GM21723 (cell line): ENCODE data around the gene CPA3.

ENCODE experiments used
- ATAC-seq: cut with Tn5 transposase; IDR thresholded peaks from one replicate; pipeline ENCODE4 v1.9.1; 2021; ENCODE audit warnings: mild to moderate bottlenecking, moderate library complexity; ENCODE audit not compliant: unreplicated experiment

The CPA3 gene, protein sequence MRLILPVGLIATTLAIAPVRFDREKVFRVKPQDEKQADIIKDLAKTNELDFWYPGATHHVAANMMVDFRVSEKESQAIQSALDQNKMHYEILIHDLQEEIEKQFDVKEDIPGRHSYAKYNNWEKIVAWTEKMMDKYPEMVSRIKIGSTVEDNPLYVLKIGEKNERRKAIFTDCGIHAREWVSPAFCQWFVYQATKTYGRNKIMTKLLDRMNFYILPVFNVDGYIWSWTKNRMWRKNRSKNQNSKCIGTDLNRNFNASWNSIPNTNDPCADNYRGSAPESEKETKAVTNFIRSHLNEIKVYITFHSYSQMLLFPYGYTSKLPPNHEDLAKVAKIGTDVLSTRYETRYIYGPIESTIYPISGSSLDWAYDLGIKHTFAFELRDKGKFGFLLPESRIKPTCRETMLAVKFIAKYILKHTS

DNA sequence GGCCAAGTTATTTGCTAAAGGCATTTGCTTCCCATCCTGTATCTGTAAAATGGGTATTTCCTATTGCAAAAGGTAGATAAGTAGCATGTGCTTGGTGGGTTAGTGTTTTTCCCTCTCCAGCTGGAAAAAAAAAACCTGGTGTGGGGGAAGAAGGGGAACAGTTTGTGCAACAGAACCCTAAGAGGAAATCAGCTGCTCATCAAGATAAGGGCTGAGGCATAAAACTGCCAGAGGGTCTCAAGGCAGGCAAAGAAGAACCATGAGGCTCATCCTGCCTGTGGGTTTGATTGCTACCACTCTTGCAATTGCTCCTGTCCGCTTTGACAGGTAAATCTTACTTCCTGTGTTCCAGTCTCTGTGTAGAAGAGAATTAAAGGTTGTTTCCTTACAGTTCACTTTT is at the start of gene CPA3:
TSS of gene CPA3 (plus strand) at position 248 of the 400 bp plus-strand sequence. CDS start at position 260, 12 bp downstream.
- ATAC-seq: no peak

DNA sequence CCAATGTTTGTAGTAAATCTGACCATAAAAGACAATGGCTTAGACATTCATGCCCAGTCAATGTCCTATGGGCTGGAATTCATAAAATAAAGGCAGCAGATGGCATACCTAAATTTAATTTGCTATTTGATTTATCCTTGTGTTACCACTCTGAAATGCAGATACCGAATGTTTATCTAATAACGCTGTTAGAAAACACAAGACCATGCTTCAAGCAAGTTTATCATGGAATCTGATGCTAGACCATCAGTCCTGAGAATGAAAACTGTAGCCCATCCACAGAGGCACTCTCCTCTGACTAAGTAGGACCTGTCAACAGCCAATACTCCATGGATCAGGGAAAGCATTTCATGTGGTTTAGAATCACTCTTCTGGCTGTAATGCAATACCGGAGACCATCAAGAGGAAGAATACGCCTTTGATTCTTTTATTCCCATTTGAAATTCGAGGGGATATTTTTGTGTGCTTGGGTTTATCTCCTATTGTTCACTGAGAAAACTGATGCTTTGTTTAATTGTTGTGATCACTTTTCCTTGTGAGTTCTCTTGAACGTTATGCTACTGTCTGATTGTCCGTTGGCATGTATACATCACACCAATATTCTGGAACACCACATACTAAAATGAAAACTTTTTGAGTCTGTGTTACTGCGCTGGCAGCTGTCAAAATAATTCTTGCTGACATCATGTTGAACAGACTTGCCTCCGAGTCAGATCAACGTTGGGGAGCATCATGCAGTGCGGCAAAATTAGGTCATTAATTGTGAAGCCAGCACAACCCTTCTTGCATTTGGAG is 49.6 kb upstream of the CPA3 start:
- ATAC-seq: no peak

DNA sequence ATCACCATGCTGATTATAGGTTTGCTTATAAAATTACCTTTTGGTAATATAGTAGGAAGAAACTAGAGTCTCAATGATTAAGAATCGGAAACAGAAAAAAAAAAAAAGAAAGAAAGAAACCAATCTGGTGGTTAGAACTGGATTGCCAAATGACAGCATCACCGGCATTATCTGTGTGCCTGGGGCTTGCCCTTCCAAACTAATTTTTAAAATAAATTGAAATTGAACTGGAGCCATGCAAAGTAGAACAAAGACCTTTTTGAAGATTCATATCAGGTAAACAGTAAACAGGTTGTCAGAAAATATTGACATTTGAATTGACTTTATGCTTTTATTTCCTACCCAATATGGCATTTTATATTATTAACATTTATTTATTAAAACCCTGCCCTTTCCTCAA is 48.7 kb upstream of the CPA3 start:
- no peak for ATAC-seq

DNA sequence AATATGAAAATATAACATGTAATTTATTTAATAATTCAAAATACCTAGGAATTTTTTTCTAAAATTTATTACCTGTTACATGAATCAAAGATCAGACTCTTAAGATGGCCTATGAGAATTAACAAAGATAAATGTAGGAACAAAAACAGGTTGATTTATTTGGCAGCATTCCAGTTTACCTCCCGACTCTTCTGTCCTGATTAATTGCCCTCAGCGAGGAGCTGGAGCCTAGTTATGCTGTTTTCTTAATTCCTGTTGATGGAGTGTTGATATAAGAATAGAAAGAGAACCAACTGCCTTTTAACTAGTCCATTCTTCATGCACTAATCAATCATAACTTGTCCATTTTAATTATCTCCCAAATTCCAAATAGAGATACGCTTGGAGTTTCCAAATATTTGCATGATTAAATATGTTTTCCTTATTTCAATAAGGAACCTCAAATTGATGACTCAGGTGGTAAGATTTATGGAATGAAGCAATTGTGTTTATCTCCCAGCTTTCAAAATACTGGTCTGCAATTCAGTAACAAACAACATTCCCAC is 48.0 kb upstream of the CPA3 start:
- no peak for ATAC-seq

DNA sequence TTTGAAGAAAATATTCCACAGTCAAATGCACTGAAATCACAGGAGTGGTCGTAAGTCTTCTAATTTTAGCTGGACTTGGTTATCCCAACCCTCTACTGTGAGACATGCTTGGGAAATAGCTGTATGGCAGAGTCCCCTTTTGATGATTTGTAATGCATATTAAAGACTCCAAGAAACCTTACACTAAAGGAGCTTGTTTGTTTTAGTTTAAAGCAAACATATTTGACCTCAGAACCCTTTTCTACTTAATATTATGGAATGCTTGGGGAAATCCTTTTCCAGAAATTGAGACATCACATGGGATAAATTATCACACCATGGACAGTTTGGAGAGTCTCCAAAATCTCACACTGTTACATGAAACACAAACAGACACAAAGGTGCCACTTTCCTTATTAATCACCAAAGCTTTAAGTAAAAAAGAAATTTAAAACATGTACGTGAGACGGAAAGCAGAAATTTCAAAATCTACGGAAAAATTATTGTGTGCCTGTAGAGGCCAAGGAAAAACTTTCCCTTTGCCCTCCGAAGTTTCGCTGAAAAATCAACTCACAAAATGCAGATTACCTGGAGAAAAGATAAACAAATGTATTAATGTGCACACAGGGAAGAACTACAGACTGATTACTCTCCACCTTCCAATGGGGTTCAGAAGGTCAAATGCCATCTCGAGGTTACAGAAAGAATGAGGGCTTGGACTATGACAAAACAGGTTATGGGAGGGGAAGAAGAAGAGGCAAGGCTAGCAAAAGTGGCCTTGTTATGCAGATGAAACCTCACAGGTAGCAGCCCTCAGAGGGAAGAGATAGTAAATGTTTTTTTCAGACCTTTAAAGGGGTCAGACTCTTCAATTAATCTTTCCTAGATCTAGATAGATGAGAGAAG is 44.5 kb upstream of the CPA3 start:
- ATAC-seq: no peak

DNA sequence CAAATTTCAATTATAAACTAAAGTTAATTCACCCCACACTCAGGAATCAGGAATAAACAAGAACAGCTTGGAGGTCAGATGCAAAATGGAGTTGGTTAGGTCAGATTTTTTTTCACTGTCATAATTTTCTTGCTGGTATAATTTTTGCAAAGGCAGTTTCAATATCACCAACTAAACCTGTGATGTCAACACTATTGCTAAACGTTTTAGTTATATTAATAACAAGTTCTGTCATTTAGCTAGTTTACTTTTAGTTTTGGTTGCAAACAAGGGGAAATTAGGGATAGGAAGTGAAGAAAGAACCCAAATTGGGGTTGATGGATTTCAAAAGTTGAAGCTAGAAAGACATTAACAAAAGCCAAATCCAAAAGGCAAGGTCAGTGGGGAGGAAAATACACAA is 42.1 kb upstream of the CPA3 start:
- no peak for ATAC-seq

DNA sequence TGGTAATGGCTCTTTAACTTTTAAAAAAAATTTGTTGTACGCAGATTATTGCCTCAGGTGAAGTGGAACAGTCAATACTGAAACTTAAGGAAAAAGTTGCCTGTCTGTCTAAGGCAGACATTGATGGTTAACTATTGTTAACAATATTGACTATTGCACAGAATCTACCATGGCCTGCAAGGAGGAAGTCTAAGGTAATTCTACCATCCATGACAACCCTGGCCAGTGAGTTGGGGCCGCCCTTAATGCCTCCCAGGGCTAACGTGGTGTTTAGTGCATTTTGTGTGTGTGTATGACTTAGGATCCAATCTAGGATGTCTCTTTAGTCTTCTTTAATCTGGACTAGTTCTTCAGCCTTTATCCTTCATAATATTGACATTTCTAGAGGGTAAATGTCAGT is 39.6 kb upstream of the CPA3 start:
- no peak for ATAC-seq

DNA sequence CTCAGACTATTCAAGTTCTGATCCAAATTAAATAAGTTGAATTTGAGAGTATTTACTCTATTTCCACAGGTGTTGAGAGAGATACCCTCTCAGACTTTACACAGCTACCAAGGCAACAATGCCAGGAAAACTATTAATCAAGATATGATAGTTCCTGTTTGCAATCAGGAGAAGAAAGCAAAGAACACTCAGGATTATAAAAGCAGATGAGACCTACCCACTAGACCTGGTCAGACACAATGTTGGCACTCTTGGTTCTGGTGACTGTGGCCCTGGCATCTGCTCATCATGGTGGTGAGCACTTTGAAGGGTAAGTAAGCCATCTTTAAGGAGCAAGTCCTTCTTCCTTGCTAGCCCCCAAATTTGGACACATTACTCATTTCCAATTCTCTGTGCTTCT is 37.5 kb upstream of the CPA3 start, which contains the start of gene CPB1:
TSS of gene CPB1 (plus strand) at position 227 of the 400 bp plus-strand sequence. CDS start at position 240, 13 bp downstream.
- ATAC-seq: no peak

DNA sequence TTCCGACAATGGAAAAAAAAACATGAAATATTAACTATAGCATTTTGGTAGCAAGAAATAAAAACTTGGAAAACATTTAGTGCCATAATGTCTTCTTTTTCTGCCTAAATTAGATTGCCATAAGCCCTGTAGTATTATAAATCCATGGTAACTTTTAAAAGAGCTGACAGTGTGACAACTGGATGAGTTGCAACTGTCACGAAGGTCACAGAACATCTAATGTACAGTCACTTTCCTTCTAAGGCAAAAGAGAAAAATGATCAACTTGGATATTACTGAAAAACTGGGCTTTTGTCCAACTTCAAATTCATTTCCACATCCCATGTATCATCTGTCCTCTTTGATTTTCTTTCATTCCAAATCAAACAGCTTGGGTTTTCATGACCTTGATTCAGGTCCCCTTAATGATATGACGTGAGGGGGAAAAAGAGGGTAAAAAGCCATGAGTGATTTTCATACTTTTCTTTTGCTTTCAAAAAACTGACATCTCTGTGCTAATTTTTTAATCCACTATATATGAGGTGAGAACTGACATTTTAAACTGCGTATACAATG is 36.9 kb upstream of the CPA3 start:
- no peak for ATAC-seq

DNA sequence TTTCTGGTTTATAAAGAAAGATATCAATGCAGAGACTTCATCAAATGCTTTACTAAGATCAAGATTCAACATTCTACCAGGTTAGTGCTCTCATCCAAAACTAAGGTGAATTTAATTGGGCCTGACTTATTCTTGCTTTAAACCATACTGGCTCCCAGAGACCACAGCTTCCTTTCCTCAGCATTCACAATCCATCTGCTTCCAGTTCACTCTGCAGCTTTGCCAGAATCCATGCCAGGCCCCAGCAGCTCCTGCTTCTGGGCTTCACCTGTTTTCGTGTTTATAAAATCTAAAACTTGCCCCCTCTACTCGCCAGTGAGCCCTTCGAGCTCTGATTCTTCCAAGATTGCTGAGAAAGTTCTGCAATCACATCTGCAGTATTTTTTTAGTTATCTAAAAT is 35.2 kb upstream of the CPA3 start:
- ATAC-seq: no peak

DNA sequence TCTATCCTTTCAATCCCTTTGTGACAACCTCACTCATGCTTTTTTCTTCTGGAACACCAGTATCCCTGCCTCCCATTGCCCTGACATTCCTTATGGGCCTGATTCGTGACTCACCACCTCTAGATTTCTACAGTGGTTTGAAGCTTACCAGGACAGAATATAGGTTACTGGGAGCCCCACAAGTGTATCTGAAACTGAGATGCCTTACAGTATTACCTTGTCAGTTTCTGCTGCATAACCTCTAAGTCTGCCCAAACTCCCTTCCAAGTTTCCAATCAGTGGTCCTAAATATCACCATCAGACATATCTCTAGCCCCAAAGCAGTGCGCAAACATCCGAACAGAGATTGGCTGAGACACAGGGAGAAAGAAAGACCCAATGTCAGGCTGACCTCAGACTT is 31.9 kb upstream of the CPA3 start:
- no peak for ATAC-seq

DNA sequence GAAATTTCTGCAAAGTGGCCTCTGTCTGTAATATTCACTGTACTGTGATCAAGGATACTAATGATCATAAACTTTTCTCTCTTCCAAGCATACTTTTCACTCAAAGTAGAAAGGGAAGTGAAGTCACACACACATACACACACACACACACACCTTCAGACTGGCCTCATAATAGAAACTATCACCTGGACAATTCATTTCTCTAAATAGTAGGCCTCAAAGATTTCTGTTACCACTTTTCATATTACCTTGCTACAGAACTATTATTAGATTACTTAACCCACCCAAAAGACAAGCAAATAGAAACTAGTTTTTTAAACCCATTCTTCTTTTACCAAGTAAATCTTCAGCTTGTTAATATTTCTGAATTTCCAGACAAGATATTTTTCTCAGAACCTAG is 25.3 kb upstream of the CPA3 start:
- peak; percentile 83 for ATAC-seq

DNA sequence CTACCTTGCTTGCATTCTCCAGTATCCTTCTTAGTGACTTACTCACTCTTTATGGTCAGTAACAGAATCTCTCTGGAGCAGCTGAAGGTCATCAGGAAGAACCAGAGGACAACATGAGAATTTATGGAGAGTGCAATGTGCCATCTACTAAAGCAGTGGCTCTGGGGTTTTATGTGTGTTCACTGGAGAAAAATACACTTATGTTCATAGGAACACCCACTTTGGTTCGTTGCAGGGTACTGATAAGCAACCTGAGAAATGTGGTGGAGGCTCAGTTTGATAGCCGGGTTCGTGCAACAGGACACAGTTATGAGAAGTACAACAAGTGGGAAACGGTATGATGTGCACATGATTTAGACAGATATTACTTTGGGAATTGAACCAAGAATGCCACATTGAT is 24.6 kb upstream of the CPA3 start:
- no peak for ATAC-seq

DNA sequence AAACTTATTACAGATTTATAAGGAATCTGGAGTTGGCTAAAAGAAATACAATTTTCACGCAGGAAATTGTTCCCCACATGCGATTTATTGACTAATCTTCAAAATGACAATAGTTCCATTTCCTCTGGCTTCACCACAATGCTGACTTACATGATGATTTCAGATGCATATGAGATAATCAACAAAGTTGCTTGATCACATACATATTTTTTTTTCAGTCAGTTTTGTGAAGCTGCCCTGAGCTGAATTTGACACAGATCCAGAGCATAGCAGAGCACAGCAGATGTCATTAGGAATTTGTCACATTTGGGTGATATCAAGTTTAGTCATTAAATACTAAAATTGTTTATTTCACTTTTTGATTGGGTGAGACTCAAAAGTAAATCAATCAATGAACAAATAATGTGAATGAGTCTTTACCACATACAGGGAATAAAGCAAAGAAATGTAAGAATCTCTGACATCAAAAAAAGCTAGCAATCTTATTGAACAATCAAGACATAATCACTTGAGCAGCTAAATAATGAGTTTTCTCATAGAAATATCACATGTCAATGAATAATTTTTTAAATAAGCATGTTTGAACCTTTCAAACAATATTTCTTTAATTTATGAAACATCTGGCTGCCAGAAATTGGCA is 19.2 kb upstream of the CPA3 start:
- no peak for ATAC-seq

DNA sequence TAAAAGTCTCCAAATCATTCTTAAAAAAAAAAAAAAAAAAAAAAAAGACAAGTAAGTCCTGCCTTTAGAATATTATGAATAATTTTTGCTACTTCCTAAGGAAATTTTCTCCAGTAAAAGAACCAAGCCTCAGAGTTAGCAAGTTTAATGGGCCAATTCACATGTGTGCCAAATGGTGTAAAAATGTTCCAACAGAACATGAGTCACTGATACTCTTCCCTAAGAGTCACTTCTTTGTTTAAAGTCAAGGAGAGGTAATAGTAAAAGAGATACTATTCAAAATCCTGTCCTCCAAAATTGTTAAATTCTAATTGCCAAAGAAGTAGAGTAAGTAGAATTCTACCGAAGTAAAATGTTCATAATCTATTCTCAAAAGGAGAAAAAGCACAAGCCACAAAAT is 17.7 kb upstream of the CPA3 start:
- no peak for ATAC-seq

DNA sequence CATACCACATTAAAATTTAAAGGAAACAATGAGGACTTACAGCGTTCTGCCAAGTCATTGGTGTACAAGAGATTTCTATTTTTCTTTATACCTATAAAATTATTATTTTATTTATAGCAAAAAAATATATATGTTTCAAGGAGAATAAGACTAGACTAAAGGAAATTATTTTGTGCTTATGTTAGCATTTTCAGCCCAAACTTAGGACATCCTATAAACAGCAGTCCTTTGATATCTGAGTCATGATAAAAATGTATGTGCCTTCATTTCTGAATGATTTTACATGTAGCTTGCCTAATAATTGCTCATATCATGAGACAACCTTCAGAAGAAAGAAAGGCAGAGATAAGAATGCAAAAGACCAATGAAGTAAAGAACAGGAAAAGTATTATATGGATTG is 16.7 kb upstream of the CPA3 start:
- ATAC-seq: no peak

DNA sequence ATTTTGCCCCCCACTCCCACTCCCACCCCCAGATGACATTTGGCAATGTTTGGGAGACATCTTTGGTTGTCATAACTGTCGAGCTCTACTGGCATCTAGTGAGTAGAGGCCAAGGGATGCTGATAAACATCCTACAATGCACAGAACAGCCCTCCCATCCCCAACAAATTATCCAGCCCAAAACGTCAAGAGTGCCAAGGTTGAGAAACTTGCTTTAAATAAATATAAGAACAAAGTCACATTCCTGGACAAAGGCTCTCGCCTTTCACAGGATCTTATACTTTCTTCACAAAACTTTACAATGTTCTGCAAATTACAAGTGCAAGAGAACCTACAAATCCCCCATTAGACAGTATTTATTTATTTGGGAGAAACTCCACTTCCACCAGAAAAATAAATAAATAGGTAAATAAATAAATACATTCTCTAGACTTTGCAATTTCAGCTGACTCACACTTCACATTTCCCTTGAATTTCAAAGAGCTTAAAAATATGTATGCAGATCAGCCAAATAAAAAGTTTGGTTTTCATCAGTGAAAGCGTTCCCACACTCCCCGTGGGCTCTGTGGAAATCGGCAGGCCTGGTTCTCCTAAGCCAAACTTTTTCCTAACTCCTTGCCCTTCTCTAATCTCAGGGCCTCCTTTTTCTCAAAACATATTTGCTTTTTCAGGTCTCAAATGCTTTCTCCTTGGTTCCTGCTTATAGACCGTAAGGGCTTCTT is 12.7 kb upstream of the CPA3 start:
- no peak for ATAC-seq

DNA sequence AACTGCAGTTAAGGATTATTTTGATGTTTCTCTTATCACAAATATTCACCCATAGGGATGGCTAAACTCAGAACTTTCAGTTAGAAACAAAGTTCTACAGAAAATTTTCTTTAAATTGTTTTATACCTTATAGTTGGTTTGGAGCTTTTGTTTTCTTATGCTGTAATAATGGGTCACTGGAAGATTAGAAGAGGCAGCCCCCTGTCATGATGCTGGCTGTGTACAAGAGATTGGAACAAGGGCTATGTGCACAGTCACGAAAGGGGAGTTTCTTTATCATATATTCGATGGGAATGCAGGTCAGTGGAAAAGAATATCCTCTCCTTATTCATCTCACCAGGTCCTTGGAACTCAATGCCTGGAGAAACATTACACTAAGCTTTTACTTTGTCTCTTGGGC is 12.0 kb upstream of the CPA3 start:
- ATAC-seq: no peak

DNA sequence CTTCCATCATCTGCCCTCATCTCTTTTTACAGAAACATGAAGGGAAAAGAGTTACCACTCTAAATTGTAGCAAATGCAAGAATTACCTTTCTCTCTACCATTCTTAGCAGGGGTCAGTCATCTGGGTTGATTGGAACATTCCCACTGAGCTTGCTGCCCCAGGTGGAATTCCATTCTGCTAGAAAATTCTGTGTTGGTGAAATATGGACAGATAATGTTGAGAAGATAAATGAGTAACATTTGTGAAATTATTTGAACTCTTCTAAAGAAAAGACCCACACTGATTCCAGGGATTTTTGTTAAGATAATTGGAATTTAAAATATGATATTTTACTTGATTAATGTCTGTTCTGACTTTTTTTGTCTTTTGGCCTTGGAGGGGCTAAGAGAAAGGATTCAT is 11.0 kb upstream of the CPA3 start:
- no peak for ATAC-seq
